GM19193 (cell line): ENCODE data around the gene ATP9B.

Experiments
- POLR2A ChIP-seq: IDR thresholded peaks from 4 replicates; pipeline ENCODE4 v1.6.1; 2011; ENCODE audit not compliant: insufficient read depth, insufficient read length; ENCODE audit errors: extremely low read depth

The ATP9B gene

DNA sequence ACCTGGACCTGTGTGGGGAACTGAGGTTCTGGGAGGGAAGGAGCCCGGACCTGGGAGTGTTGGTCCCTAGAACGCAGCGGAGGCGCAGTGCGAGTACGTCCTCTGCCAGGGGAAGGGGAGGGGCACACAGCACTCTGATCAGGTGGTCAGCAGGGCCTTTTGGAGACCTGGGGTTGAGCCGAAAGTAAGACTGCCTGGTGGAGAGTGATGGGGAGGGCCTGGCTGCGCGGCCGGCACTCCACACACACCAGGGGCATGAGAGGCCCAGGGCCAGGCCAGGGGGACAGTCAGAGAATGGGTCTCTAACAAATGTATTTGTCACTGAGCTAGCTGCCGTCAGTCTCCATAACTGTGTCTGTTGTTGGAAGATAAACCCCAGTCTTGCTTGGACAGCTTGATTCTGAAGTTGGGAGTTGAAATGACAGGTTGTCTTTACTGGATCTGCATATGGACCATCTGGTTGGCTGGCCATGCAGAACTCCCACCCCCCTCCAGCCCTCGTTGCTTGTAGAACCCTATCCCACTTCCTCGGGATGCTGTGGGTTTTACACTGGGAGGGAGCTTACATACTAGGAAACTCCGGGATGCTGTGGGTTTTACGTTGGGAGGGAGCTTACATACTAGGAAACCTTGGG lies 251.1 kb downstream of the ATP9B start:
- TF ChIP-seq POLR2A = no peak

DNA sequence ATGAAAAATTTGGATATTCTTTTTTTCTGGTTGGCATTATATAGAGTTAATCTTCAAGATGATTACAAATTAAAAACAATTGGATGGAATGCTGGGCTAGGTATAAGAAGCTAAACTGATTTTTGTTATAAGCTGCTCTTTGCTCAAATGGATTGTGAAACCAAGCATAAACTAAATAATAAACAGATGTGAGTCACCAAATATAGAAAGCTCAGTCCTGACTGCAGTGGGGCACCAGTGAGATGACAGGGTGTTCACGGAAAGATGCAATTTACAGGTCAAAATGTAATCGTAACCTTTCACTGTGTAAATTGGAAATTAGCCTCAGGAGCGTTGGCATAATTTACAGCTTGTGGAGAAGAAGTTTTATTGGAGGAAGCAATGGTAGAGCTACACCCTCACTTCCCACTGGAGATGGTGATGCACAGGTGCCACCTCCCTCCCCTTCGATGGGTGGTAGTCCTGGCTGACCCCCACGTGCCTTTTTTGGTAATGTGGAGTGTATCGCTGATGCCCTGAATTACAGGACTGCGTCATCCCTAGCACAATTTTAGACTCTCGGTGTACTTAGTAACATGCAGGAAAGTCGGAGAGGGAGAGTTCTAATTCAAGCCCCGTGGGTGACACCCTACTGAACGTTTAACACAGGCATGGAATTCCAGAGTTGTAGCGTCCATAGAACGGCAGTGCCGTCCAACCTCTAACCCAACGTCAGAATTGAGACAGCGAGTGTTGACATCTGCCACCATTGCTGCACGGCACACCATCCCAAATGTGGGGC lies 252.6 kb downstream of the ATP9B start:
- TF ChIP-seq POLR2A = no peak

- no peak for TF ChIP-seq POLR2A
Observed at GRCh38 chr18:79322441-79322840, 253.2 kb downstream of the ATP9B start.

GRCh38 chr18:79323471-79323870 lies 254.3 kb downstream of the ATP9B start:
- no peak for TF ChIP-seq POLR2A

- no peak for TF ChIP-seq POLR2A
Observed at GRCh38 chr18:79326413-79327198, 257.4 kb downstream of the ATP9B start.

GRCh38 chr18:79327199-79327721 lies 258.1 kb downstream of the ATP9B start:
- TF ChIP-seq POLR2A = no peak

DNA sequence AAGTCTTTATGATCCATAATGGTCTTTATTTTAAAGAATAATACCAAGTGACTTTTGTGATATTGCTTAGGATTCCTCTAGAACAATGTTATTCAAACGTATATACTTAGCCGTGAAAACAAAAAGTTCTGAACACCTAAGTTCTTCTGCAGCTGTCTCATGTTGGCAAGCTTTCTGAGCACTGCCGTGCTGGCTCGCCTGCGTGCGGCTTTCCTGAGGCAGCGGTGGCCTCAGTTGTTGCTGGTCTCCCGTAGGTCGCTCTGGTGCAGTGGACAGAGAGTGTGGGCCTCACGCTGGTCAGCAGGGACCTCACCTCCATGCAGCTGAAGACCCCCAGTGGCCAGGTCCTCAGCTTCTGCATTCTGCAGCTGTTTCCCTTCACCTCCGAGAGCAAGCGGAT lies 259.7 kb downstream of the ATP9B start:
- no peak for TF ChIP-seq POLR2A

GRCh38 chr18:79329786-79330185 lies 260.6 kb downstream of the ATP9B start:
- no peak for TF ChIP-seq POLR2A

GRCh38 chr18:79332646-79333045 lies 263.5 kb downstream of the ATP9B start:
- TF ChIP-seq POLR2A = no peak

GRCh38 chr18:79333046-79333445 lies 263.9 kb downstream of the ATP9B start:
- no peak for TF ChIP-seq POLR2A

DNA sequence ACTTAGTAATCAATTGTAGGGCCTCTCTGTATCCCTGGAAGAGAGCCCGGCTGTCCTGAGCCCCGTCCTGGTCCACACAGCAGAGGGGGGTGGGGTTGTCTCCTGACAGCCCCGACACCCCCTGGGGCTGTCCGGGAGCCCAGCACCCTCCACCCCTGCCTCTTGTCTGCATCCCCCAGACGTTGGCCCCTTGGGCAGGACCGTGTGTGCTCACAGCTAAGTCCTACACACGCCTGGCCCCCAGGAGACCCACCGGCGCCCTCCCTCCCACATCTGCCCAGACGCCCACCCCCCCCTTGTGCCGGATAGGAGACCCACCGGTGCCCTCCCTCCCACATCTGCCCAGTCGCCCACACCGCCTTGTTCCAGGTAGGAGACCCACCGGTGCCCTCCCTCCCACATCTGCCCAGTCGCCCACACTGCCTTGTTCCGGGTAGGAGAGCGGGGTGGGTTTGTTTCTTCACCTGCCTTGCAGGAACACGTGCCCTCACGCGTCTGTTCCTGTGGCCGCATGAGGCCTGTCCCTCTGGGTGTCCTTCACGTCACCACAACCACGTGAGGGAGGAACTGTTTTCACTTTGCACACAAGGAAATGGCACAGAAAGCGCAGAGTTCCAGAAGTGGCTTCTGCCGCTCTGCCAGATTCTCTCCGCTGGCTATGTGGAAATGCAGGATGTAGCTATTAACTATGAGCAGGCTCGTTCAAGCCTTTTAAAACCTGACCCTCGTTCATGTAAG lies 265.5 kb downstream of the ATP9B start:
- no peak for TF ChIP-seq POLR2A

- TF ChIP-seq POLR2A = no peak
Observed at GRCh38 chr18:79335833-79336360, 266.7 kb downstream of the ATP9B start.

DNA sequence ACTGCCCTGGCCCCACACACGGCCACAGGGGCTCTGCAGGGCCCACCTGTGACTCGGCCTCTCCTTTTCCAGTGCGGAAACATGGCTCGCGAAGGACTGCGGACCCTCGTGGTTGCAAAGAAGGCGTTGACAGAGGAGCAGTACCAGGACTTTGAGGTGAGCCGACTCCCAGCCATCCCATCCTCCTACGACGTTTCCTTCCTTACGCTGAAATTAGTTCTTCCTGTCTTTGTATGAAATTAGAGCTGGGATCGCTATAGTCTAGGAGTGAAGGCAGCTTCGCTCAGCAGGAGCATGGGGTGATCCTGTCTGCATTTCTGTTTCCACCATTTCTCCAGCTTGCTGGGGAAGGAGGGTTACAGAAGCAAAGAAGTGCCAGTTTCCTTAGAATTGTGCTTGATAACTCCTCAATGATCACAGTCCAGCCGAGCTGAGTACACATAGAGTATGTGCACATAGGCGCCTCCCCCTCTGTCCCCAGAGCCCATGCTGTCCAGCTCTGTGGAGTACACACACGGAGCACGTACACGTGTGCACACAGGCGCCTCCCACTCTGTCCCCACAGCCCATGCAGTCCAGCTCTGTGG lies 267.5 kb downstream of the ATP9B start:
- TF ChIP-seq POLR2A = no peak

DNA sequence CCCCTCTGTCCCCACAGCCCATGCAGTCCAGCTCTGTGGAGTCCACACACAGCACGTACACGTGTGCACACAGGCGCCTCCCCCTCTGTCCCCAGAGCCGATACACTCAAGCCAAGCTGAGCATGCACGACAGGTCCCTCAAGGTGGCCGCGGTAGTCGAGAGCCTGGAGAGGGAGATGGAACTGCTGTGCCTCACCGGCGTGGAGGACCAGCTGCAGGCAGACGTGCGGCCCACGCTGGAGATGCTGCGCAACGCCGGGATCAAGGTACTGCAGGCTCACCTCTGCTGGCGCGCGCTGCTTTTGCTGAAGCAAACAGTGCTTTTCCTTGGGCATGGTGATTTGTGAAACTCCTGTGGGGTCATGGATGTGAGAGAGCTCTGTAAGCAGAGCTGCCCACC lies 268.0 kb downstream of the ATP9B start:
- no peak for TF ChIP-seq POLR2A

DNA sequence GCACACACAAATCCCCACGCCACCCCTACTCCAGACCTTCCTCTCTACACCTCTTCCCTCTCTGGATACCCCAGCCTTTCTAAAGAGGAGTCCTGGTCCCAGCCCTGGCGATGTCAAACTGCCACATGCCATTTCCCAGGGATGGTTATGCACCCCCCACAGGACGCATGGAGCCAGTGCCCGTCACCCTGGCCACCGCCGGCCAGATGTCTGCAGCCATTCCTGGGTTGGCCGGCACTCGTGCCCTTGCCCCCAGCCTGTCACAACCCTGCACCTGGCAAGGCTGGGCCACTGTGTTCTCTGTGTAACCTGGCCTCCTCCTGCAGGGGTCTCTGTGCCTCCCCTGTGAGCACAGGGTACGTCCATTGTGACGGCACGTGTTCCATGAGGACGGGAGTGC lies 268.4 kb downstream of the ATP9B start:
- no peak for TF ChIP-seq POLR2A
